Body of pancreas (tissue), 4 donors: ENCODE results near the gene GSG1L. TPM values are rescaled to one million over a fixed set of nuclear protein-coding genes. Genes with fewer than 3 reads are reported as not detected.
"Not testable (repeated sequence)": the region's sequence is repeated elsewhere in the genome, so short reads cannot be mapped to it uniquely, and the experiment has no call there.

Experiments used
- ATAC-seq: fragments of 150-250 bp; one replicate; pipeline ENCODE4 v1.9.1; 2016
- DNase-seq, 4 donors: peaks; one replicate each; pipeline ENCODE4 v3.0.0-alpha.2; 2019
- H3K27ac ChIP-seq, 4 donors: fragments of 200-600 bp; sonication (generic); 1 replicate in 3 of 4; 2 replicates in 1 of 4; pipeline versions ENCODE4 v1.5.1 to v1.6.1; 2016 to 2019; ENCODE audit warnings: mild to moderate bottlenecking in 1 of 4, mixed read lengths in 1 of 4, moderate library complexity in 1 of 4
- H3K27me3 ChIP-seq, 2 donors: fragments of 200-600 bp; sonication (generic); one replicate each; pipeline ENCODE4 v1.6.0; 2016; ENCODE audit warnings: mild to moderate bottlenecking in 1 of 2
- H3K36me3 ChIP-seq, 2 donors: fragments of 200-600 bp; sonication (generic); replicated peaks in 1 of 2; 2 replicates each; pipeline ENCODE4 v1.5.1; 2016; ENCODE audit warnings: low read depth in 2 of 2; ENCODE audit not compliant: insufficient read depth in 1 of 2
- H3K4me1 ChIP-seq: fragments of 200-600 bp; sonication (generic); one replicate; pipeline ENCODE4 v1.6.0; 2016
- H3K4me3 ChIP-seq, 2 donors: fragments of 200-600 bp; sonication (generic); 1 replicate in 1 of 2; 2 replicates in 1 of 2; pipeline ENCODE4 v1.5.1; 2016 to 2019
- H3K9me3 ChIP-seq, 3 donors: fragments of 200-600 bp; sonication (generic); 1 replicate in 2 of 3; 2 replicates in 1 of 3; pipeline ENCODE4 v1.5.1; 2016
- CTCF ChIP-seq, 7 experiments: fragments of 450-650 bp in 4 of 7; fragments of 200-600 bp in 3 of 7; sonication (generic) in 3 of 7; IDR thresholded peaks; one replicate each; pipeline ENCODE4 v1.5.1; 2016 to 2019; ENCODE audit warnings: antibody characterized with exemption in 7 of 7
- POLR2A ChIP-seq, 3 donors: fragments of 450-650 bp; IDR thresholded peaks; one replicate each; pipeline ENCODE4 v1.6.1; 2016; ENCODE audit warnings: antibody characterized with exemption in 3 of 3, mild to moderate bottlenecking in 2 of 3
- WGBS, 2 donors: methylation state at CpG; one replicate each; pipeline ENCODE4 v1.1.5; 2017; 5-methylcytosine and 5-hydroxymethylcytosine counted together
- intact Hi-C: fragments of 100-400 bp; cut with DNase I; formaldehyde crosslinking; loops from one replicate; pipeline ENCODE4 v1.15.1; 2023
- total RNA-seq, 2 donors: library from RNA; depleted of rRNA; stranded (reverse); fragments of >200 nt; gene quantifications; one replicate each; pipeline ENCODE4 v1.1.0, GENCODE V29; 2016

The GSG1L gene
- total RNA-seq, 2 donors from 2014 or later, result not detected

GRCh38 chr16:27880287-27880686, 183.2 kb downstream of the GSG1L start:
- Histone ChIP-seq H3K9me3 (peaks cover 0 to 2% (median 0%) of the 10 kb centered on the region in 3 donors), H3K4me3 (no peak overlapping the region), H3K36me3 (no peaks in the 10 kb centered on the region), H3K27me3 (no peaks in the 10 kb centered on the region), H3K27ac (no peak overlapping the region), H3K4me1 (no peaks in the 10 kb centered on the region)
- TF ChIP-seq CTCF (IDR thresholded peaks at IDR 0.05) (no peak), POLR2A (IDR thresholded peaks at IDR 0.05) (no peak)
- ATAC-seq (no peak), DNase-seq (no peak)
- intact Hi-C loops, result no loop called here
- 28 to 49% methylated on average over 2 of the region's 2 CpGs for WGBS, 2 donors

DNA sequence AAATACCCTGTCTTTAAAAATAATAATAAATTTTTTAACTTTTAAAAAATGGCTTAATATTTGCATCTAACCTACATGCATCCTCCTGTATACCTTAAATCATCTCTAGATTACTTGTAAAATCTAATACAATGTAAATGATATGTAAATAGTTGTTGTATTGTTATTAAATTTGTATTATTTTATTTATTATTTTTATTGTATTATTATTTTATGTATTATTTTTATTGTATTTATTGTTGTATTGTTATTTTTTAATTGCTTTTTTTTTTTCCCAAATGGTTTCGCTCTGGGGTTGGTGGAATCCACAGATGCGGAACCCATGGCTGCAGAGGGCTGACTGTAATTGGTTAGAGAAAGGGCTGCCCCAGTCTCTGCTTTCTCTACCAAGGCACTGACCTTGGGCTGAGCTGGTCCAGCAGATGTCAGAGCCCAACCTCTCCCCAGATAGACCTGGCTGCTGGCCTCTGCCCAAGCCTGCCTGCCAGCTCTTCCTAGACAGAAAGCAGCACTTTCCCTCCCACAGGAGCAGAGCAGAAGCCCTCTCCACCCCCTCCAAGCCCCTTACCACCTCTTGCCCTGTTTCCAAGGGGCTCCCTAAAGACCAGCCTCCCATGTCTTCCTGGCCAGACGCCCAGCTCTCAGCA, 183.8 kb downstream of the GSG1L start:
- DNase-seq (peak in 3 of 4 donors; percentile 12 to 44 (median 35)), ATAC-seq (no peak)
- Histone ChIP-seq H3K36me3 (no peaks in the 10 kb centered on the region), H3K9me3 (peaks cover 0 to 7% (median 0%) of the 10 kb centered on the region in 3 donors), H3K4me1 (no peaks in the 10 kb centered on the region), H3K27ac (no peak overlapping the region), H3K4me3 (no peak overlapping the region), H3K27me3 (no peaks in the 10 kb centered on the region)
- intact Hi-C loops, result no loop called here
- WGBS, 2 donors, result 62% methylated on average over 3 of the region's 3 CpGs
- no peak for TF ChIP-seq CTCF (IDR thresholded peaks at IDR 0.05)
- TF ChIP-seq POLR2A (IDR thresholded peaks at IDR 0.05), result no peak

DNA sequence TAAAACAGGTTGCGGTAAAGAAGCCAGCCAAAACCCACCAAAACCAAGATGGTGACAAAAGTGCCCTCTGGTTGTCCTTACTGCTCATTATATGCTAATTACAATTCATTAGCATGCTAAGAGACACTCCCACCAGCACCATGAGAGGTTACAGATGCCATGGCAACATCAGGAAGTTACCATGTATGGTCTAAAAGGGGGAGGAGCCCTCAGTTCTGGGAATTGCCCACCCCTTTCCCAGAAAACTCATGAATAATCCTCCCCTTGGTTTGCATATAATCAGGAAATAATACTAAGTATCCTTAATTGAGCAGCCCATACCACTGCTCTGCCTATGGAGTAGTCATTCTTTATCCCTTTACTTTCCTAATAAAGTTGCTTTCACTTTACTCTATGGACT, 190.9 kb downstream of the GSG1L start:
- H3K9me3 ChIP-seq, ATAC-seq, DNase-seq, H3K27me3 ChIP-seq, intact Hi-C loops, H3K4me3 ChIP-seq, H3K36me3 ChIP-seq, H3K27ac ChIP-seq, H3K4me1 ChIP-seq: not testable (repeated sequence)
- WGBS, 2 donors, result 89 to 100% methylated on average over 1 of the region's 1 CpG

DNA sequence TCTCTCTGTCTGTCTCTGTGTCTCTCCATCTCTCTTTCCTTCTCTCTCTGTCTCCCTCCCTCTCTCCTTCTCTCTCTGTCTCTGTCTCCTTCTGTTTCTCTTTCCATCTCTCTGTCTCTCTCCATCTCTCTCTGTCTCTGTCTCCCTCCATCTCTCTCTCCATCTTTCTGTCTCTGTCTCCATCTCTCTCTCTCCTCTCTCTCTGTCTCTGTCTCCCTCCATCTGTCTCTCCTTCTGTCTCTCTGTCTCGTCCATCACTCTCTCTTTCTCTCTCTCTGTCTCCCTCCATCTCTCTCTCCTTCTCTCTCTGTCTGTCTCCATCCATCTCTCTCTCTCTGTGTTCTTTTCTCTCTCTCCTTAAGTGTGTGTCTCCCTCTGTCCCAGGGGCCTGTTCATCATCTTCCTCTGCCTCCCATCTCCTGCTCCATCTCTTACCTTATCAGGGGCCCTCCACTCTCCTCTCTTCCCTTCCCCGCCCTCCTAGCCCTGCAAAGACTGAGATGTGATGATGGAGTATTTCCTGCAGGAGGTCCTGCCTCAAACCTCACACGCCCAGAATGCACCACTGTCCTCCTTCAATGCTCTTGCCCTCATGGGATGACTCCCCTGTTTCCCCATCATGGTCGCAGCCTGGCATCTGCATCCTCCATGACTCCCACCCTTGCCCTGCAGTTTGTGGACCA, 193.3 kb downstream of the GSG1L start:
- TF ChIP-seq POLR2A (IDR thresholded peaks at IDR 0.05) (no peak), CTCF (IDR thresholded peaks at IDR 0.05) (no peak)
- no peaks in the 10 kb centered on the region for H3K36me3 ChIP-seq
- ATAC-seq, result no peak
- no peaks in the 10 kb centered on the region for H3K27me3 ChIP-seq
- H3K4me1 ChIP-seq, result no peaks in the 10 kb centered on the region
- H3K9me3 ChIP-seq, result peaks cover 0 to 7% (median 0%) of the 10 kb centered on the region in 3 donors
- no peak overlapping the region for H3K4me3 ChIP-seq
- H3K27ac ChIP-seq, result no peak overlapping the region
- DNase-seq, result no peak
- 46 to 53% methylated on average over 4 of the region's 4 CpGs for WGBS, 2 donors
- intact Hi-C loops, result no loop called here

DNA sequence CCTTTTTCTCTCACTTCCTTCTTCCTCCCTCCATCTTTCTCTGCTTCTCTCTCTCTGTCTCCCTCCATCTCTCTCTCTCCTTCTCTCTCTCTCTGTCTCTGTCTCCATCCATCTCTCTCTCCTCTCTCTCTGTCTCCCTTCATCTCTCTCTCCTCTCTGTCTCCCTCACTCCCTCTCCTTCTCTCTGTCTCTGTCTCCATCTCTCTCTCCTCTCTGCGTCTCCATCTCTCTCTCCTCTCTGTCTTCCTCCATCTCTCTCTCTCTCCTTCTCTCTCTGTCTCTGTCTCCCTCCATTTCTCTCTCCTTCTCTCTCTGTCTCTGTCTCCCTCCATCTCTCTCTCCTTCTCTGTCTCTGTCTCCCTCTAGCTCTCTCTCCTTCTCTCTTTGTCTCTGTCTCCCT, 194.1 kb downstream of the GSG1L start:
- Histone ChIP-seq H3K27ac (no peak overlapping the region), H3K36me3 (no peaks in the 10 kb centered on the region), H3K4me1 (no peaks in the 10 kb centered on the region), H3K4me3 (no peak overlapping the region), H3K27me3 (no peaks in the 10 kb centered on the region), H3K9me3 (no peaks in the 10 kb centered on the region)
- TF ChIP-seq POLR2A (IDR thresholded peaks at IDR 0.05), result no peak
- TF ChIP-seq CTCF (IDR thresholded peaks at IDR 0.05), result no peak
- DNase-seq (no peak), ATAC-seq (no peak)
- intact Hi-C loops, result no loop called here
- 63 to 84% methylated on average over 1 of the region's 1 CpG for WGBS, 2 donors
